OCI-LY3 (cell line): ENCODE results near the gene DHX8.

Experiments
- H2AFZ ChIP-seq: fragments of 200-600, 300-600 bp; shearing (Covaris generic); 2 replicates; pipeline ENCODE4 v1.6.0; 2014; ENCODE audit warnings: antibody characterized with exemption, low read depth, low read length
- H3K27ac ChIP-seq: fragments of 200-600, 300-600 bp; sonication (generic); 2 replicates; pipeline ENCODE4 v1.5.1; 2014; ENCODE audit warnings: mild to moderate bottlenecking, low read length, moderate library complexity, mixed read lengths
- H3K27me3 ChIP-seq: fragments of 200-600, 300-600 bp; sonication (generic); 2 replicates; pipeline ENCODE4 v1.6.1; 2014; ENCODE audit warnings: low read depth, low read length, mixed read lengths
- H3K36me3 ChIP-seq: fragments of 200-600, 300-600 bp; sonication (generic); replicated peaks from 2 replicates; pipeline ENCODE3; 2014; ENCODE audit warnings: low read depth, low read length, mixed read lengths
- H3K4me1 ChIP-seq: fragments of 300-600, 200-600 bp; sonication (generic); 2 replicates; pipeline ENCODE4 v1.6.1; 2014; ENCODE audit warnings: low read length, mixed read lengths
- H3K4me2 ChIP-seq: fragments of 200-600, 300-600 bp; sonication (generic); 2 replicates; pipeline ENCODE4 v1.6.1; 2014; ENCODE audit warnings: low read length, mixed read lengths
- H3K4me3 ChIP-seq: fragments of 300-600, 200-600 bp; sonication (generic); 2 replicates; pipeline ENCODE4 v1.5.1; 2014; ENCODE audit warnings: antibody characterized with exemption, mild to moderate bottlenecking, low read length, moderate library complexity
- H3K79me2 ChIP-seq: fragments of 300-600, 200-600 bp; shearing (Covaris generic); 2 replicates; pipeline ENCODE4 v1.6.1; 2014; ENCODE audit warnings: mild to moderate bottlenecking, low read length, mixed read lengths
- H3K9ac ChIP-seq: fragments of 300-600, 200-600 bp; shearing (Covaris generic); 2 replicates; pipeline ENCODE4 v1.6.0; 2014; ENCODE audit warnings: mild to moderate bottlenecking, low read length, moderate library complexity
- H3K9me3 ChIP-seq: fragments of 200-600, 300-600 bp; shearing (Covaris generic); 2 replicates; pipeline ENCODE4 v1.6.1; 2014; ENCODE audit warnings: low read length, mixed read lengths; ENCODE audit not compliant: insufficient read depth
- H4K20me1 ChIP-seq: fragments of 200-600, 300-600 bp; sonication (generic); 2 replicates; pipeline ENCODE4 v1.6.1; 2016; ENCODE audit warnings: low read length, mixed read lengths; ENCODE audit not compliant: insufficient read depth
- EZH2phosphoT487 ChIP-seq: fragments of 200-600 bp; shearing (Covaris generic); IDR thresholded peaks from 2 replicates; pipeline ENCODE4 v1.6.1; 2018; ENCODE audit warnings: antibody characterized with exemption, mixed run types, low read depth
- TF ChIP-seq, protein P1 (sequence below): fragments of 200-600, 300-600 bp; sonication (generic); IDR thresholded peaks from 2 replicates; pipeline ENCODE4 v1.5.1; 2014; ENCODE audit warnings: antibody characterized with exemption, low read length, low read depth

The DHX8 gene

GRCh38 chr17:43453331-43453812 lies 30.4 kb upstream of the DHX8 start:
- Histone ChIP-seq H2AFZ (no peak overlapping the region), H3K79me2 (no peaks in the 10 kb centered on the region), H3K4me3 (no peak overlapping the region), H3K9me3 (no peaks in the 10 kb centered on the region), H3K4me2 (no peak overlapping the region), H3K27me3 (peaks cover 10% of the 10 kb centered on the region), H3K9ac (no peak overlapping the region), H4K20me1 (no peaks in the 10 kb centered on the region), H3K27ac (no peak overlapping the region), H3K36me3 (no peaks in the 10 kb centered on the region), H3K4me1 (no peaks in the 10 kb centered on the region)
- TF ChIP-seq, protein P1, sequence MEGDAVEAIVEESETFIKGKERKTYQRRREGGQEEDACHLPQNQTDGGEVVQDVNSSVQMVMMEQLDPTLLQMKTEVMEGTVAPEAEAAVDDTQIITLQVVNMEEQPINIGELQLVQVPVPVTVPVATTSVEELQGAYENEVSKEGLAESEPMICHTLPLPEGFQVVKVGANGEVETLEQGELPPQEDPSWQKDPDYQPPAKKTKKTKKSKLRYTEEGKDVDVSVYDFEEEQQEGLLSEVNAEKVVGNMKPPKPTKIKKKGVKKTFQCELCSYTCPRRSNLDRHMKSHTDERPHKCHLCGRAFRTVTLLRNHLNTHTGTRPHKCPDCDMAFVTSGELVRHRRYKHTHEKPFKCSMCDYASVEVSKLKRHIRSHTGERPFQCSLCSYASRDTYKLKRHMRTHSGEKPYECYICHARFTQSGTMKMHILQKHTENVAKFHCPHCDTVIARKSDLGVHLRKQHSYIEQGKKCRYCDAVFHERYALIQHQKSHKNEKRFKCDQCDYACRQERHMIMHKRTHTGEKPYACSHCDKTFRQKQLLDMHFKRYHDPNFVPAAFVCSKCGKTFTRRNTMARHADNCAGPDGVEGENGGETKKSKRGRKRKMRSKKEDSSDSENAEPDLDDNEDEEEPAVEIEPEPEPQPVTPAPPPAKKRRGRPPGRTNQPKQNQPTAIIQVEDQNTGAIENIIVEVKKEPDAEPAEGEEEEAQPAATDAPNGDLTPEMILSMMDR, result no peak
- TF ChIP-seq EZH2phosphoT487, result no peak

GRCh38 chr17:43454868-43455267 lies 28.9 kb upstream of the DHX8 start:
- Histone ChIP-seq H3K27me3 (peaks cover 10% of the 10 kb centered on the region), H2AFZ (no peak overlapping the region), H3K9ac (no peak overlapping the region), H3K27ac (no peak overlapping the region), H3K4me1 (no peaks in the 10 kb centered on the region), H4K20me1 (no peaks in the 10 kb centered on the region), H3K9me3 (no peaks in the 10 kb centered on the region), H3K4me3 (no peak overlapping the region), H3K36me3 (no peaks in the 10 kb centered on the region), H3K79me2 (no peaks in the 10 kb centered on the region), H3K4me2 (no peak overlapping the region)
- TF ChIP-seq, protein P1, result no peak
- TF ChIP-seq EZH2phosphoT487, result no peak

DNA sequence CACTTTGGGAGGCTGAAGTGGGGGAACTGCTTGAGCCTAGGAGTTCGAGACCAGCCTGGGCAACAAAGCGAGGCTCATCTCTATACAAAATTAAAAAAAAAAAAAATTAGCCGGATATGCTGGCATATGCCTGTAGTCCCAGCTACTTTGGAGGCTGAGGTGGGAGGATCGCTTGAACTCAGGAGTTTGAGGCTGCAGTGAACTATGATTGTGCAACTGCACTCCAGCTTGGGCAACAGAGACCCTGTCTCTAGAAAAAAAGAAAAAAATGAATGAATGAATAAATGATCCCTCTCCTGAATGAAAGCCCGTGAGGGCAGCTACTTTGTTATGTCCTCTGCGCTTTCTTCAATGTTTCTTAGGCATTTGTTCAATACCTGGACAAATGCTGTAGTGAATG lies 27.7 kb upstream of the DHX8 start:
- Histone ChIP-seq H3K27ac (no peak overlapping the region), H3K36me3 (no peaks in the 10 kb centered on the region), H3K9ac (no peak overlapping the region), H3K9me3 (no peaks in the 10 kb centered on the region), H3K27me3 (peaks cover 10% of the 10 kb centered on the region), H3K79me2 (no peaks in the 10 kb centered on the region), H3K4me2 (no peak overlapping the region), H3K4me3 (no peak overlapping the region), H2AFZ (no peak overlapping the region), H4K20me1 (no peaks in the 10 kb centered on the region), H3K4me1 (no peaks in the 10 kb centered on the region)
- TF ChIP-seq, protein P1, result no peak
- TF ChIP-seq EZH2phosphoT487, result no peak

- H3K27ac ChIP-seq, result no peak overlapping the region
- H3K36me3 ChIP-seq, result no peaks in the 10 kb centered on the region
- H3K79me2 ChIP-seq, result no peaks in the 10 kb centered on the region
- no peak overlapping the region for H3K4me3 ChIP-seq
- no peaks in the 10 kb centered on the region for H3K9me3 ChIP-seq
- H3K4me1 ChIP-seq, result no peaks in the 10 kb centered on the region
- no peak overlapping the region for H3K9ac ChIP-seq
- H3K4me2 ChIP-seq, result no peak overlapping the region
- H4K20me1 ChIP-seq, result no peaks in the 10 kb centered on the region
- no peak overlapping the region for H2AFZ ChIP-seq
- peaks cover 10% of the 10 kb centered on the region for H3K27me3 ChIP-seq
- no peak for TF ChIP-seq EZH2phosphoT487
- TF ChIP-seq, protein P1, result no peak
Measured at GRCh38 chr17:43456661-43457361, 27.0 kb upstream of the DHX8 start.
